Body of pancreas (tissue), 4 donors: Measurements from ENCODE around the gene LHX3.

Source experiments
- CTCF ChIP-seq, 7 experiments: fragments of 450-650 bp in 4 of 7; fragments of 200-600 bp in 3 of 7; sonication (generic) in 3 of 7; IDR thresholded peaks; one replicate each; pipeline ENCODE4 v1.5.1; 2016 to 2019; ENCODE audit warnings: antibody characterized with exemption in 7 of 7
- POLR2A ChIP-seq, 3 donors: fragments of 450-650 bp; IDR thresholded peaks; one replicate each; pipeline ENCODE4 v1.6.1; 2016; ENCODE audit warnings: antibody characterized with exemption in 3 of 3, mild to moderate bottlenecking in 2 of 3

GRCh38 chr9:136180586-136180985, 24.3 kb downstream of the LHX3 start:
- TF ChIP-seq CTCF (IDR thresholded peaks at IDR 0.05) (no peak), POLR2A (IDR thresholded peaks at IDR 0.05) (no peak)
